GM12874 (cell line): ENCODE measurements around the gene LIPJ.

Source experiments
- CTCF ChIP-seq: IDR thresholded peaks from 2 replicates; pipeline ENCODE4 v1.5.1; 2011; ENCODE audit warnings: low read depth, mild to moderate bottlenecking, control low read depth, low read length, moderate library complexity; ENCODE audit not compliant: insufficient read depth

The LIPJ gene

GRCh38 chr10:88598055-88598454 lies 11.5 kb downstream of the LIPJ start:
- TF ChIP-seq CTCF: no peak

- TF ChIP-seq CTCF: no peak
These were observed 21.6 kb downstream of the LIPJ start for GRCh38 chr10:88608052-88608732.

GRCh38 chr10:88608780-88609179 lies 22.2 kb downstream of the LIPJ start:
- no peak for TF ChIP-seq CTCF

- TF ChIP-seq CTCF: no peak
These were observed 29.9 kb downstream of the LIPJ start for GRCh38 chr10:88616250-88616977.

- TF ChIP-seq CTCF: no peak
These were observed 31.3 kb downstream of the LIPJ start for GRCh38 chr10:88617772-88618300.

- TF ChIP-seq CTCF: no peak
These were observed 31.9 kb downstream of the LIPJ start for GRCh38 chr10:88618496-88618895.

GRCh38 chr10:88620441-88620840 lies 33.9 kb downstream of the LIPJ start:
- no peak for TF ChIP-seq CTCF
